GM12872 (cell line): Measurements from ENCODE around the gene RTL1.

ENCODE experiments used
- CTCF ChIP-seq: IDR thresholded peaks from 3 replicates; pipeline ENCODE4 v1.5.1; 2011; ENCODE audit warnings: low read depth, mild to moderate bottlenecking, low read length, moderate library complexity; ENCODE audit not compliant: insufficient read depth

RTL1 gene

DNA sequence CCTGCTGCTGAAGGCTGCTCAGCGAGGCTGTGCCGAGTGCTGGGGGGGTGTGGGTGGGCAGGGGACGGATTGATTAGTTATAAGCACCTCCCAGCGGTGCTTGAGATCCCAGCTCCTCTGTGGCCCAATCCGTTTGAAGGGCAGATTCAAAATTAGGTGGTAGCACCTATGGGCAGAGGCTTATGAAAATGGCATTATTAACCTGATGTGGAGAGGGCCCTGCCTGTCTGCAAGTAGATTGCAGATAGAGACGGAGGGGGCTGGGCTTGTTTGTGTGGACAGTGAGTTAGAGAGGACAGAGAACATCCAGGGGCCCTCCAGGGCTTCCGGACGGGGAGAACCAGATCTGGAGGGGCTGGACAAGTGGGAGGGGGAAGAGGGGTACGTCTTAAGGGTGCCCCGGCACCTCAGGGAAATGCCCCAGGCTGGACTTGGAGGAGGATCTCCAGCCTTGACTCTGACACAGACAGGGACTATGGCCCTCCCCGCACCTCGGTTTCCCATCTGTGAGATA lies at the start of gene RTL1:
Gene RTL1, minus strand, starts transcription at position 51 of the 514 bp plus-strand sequence. CDS start 18,934 bp downstream, outside the sequence.
- TF ChIP-seq CTCF, result no peak

DNA sequence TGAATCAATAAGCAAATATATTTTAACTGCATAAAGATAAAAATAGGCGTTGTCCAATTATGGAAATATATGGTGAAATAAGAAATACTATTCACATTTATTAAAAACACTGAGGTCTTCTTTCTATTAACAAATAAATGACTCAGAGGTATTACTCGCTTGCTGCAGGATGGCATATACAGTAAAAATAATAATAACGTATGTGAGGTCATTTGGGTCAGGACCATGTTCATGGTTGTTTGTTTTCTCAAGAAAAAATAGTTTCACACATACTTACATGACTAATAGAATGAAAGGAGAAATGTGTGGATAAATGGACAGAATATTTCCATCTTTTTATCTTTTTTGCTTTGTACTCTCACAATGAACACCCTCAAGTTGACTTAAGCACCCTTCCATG lies 46.5 kb upstream of the RTL1 start:
- TF ChIP-seq CTCF, result no peak

- TF ChIP-seq CTCF, result no peak
These were observed 40.5 kb upstream of the RTL1 start for GRCh38 chr14:100944052-100944451.

- no peak for TF ChIP-seq CTCF
These were observed 26.7 kb upstream of the RTL1 start for GRCh38 chr14:100930270-100930669.

DNA sequence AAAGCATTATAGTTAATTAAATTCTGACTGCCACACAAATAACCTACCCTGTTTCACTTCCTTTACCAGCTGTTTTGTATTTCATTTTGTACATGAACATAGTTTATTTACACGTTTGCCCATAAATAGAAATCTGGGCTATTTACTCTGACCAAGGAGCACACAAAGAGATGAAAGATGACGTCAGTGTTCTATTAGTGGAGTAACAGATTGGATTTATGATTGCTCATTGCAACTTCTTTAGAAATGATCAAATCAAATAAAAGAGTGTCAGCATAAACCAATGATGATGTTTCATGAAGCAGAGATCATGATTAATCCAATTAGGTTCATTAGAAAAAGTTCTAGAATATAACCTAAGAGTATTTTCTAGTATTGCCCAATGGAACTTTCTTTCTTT lies 12.0 kb upstream of the RTL1 start:
- no peak for TF ChIP-seq CTCF

GRCh38 chr14:100914597-100915021 lies 11.1 kb upstream of the RTL1 start:
- no peak for TF ChIP-seq CTCF

DNA sequence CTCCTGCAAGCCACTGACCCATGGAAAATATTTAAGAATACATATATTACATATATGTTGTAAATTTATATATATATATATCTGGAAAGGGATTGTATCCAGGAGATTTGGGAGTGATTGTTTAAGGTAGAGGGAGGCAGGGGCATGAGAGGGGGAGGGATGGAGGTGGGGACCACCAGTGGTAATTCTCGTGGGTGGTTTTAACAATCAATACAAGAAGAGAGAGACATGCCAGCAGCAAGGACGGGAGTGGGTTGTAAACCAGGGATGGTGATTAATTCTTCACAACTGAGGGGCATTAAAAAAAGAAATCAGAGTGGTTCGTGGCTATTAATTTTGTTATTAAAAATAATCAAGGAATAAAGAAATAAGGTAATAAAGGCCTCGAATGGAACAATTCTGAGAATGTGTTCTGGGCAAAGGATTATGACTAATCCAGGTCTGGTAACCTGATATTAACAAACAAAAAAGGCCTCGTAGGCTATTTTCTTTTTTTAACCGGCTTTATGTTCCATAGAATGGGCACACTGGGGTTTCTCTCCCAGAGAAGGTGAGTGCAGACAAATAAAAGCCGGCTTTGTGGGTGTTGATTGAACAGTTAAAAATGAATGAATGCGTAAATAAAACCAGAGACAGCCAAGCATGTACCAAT lies 8.3 kb upstream of the RTL1 start:
- no peak for TF ChIP-seq CTCF
